Activated CD8-positive, alpha-beta T cell treated with anti-CD3 and anti-CD28 coated beads for 36 hours (primary cell): ENCODE results near the gene TRAPPC6A. TPM values are rescaled to one million over a fixed set of nuclear protein-coding genes. Genes with fewer than 3 reads are reported as not detected.

Experiments used
- ATAC-seq: fragments of 200-7000 bp; cut with Tn5 transposase; one replicate; pipeline ENCODE4 v1.10.0; 2021; ENCODE audit warnings: mild to moderate bottlenecking, moderate library complexity
- CTCF ChIA-PET: fragments of 350-600 bp; sonication (Branson Sonifier 250); formaldehyde crosslinking; loops from one replicate; lab custom pipeline; 2021; ENCODE audit warnings: antibody characterized with exemption; lab: Charles Lee
- POLR2A ChIA-PET: fragments of 350-600 bp; sonication (Branson Sonifier 250); formaldehyde crosslinking; loops from one replicate; lab custom pipeline; 2021; ENCODE audit warnings: antibody characterized with exemption; lab: Charles Lee
- DNase-seq: peaks from one replicate; pipeline ENCODE4 v3.0.0-alpha.2; 2020
- H3K27ac Mint-ChIP-seq: one replicate; pipeline ENCODE4 v1.8.0; 2021; ENCODE audit warnings: mild to moderate bottlenecking, mixed read lengths
- H3K27me3 Mint-ChIP-seq: one replicate; pipeline ENCODE4 v1.8.0; 2021; ENCODE audit warnings: mixed read lengths
- H3K36me3 Mint-ChIP-seq: one replicate; pipeline ENCODE4 v1.8.0; 2021; ENCODE audit warnings: low read depth, mixed read lengths
- H3K4me1 Mint-ChIP-seq: one replicate; pipeline ENCODE4 v1.8.0; 2021; ENCODE audit warnings: low read depth, mixed read lengths
- H3K4me3 Mint-ChIP-seq: one replicate; pipeline ENCODE4 v1.8.0; 2021; ENCODE audit warnings: mild to moderate bottlenecking, moderate library complexity, mixed read lengths
- H3K9me3 Mint-ChIP-seq: one replicate; pipeline ENCODE4 v1.8.0; 2021; ENCODE audit warnings: mixed read lengths
- CTCF ChIP-seq: fragments of 200-600 bp; IDR thresholded peaks from one replicate; pipeline ENCODE4 v1.8.0; 2022; ENCODE audit warnings: antibody characterized with exemption, mild to moderate bottlenecking
- intact Hi-C: fragments of 100-400 bp; cut with micrococcal nuclease; formaldehyde crosslinking; loops from one replicate; pipeline ENCODE4 v1.10.0; 2022
- total RNA-seq, 2 experiments: library from RNA; stranded (reverse); gene quantifications; one replicate each; pipeline ENCODE4 v1.2.3, GENCODE V29; 2021

TRAPPC6A gene
- total RNA-seq, 2 experiments from 2014 or later = 27.3 to 28.8 TPM

- Mint-ChIP-seq H3K4me1 (no peaks in the 10 kb centered on the region), H3K4me3 (no peak overlapping the region), H3K27ac (no peak overlapping the region), H3K9me3 (no peaks in the 10 kb centered on the region), H3K36me3 (no peaks in the 10 kb centered on the region), H3K27me3 (peaks cover 40% of the 10 kb centered on the region)
- ATAC-seq (no peak), DNase-seq (no peak)
- POLR2A ChIA-PET = no interaction called here
- CTCF ChIA-PET = no interaction called here
- TF ChIP-seq CTCF = no peak
- intact Hi-C loops = no loop called here
Measured at GRCh38 chr19:45218426-45218825, 40.4 kb upstream of the TRAPPC6A start.

GRCh38 chr19:45217957-45218334 is 39.9 kb upstream of the TRAPPC6A start:
- no peaks in the 10 kb centered on the region for H3K9me3 Mint-ChIP-seq
- no peak for TF ChIP-seq CTCF
- no peaks in the 10 kb centered on the region for H3K4me1 Mint-ChIP-seq
- DNase-seq = no peak
- POLR2A ChIA-PET = no interaction called here
- intact Hi-C loops = no loop called here
- H3K36me3 Mint-ChIP-seq = no peaks in the 10 kb centered on the region
- peaks cover 40% of the 10 kb centered on the region for H3K27me3 Mint-ChIP-seq
- no peak overlapping the region for H3K4me3 Mint-ChIP-seq
- no peak overlapping the region for H3K27ac Mint-ChIP-seq
- no peak for ATAC-seq
- CTCF ChIA-PET = no interaction called here

GRCh38 chr19:45217193-45217956 is 39.3 kb upstream of the TRAPPC6A start:
- Mint-ChIP-seq H3K36me3 (no peaks in the 10 kb centered on the region), H3K27ac (no peak overlapping the region), H3K4me1 (no peaks in the 10 kb centered on the region), H3K4me3 (no peak overlapping the region), H3K27me3 (peaks cover 37% of the 10 kb centered on the region), H3K9me3 (no peaks in the 10 kb centered on the region)
- no peak for TF ChIP-seq CTCF
- DNase-seq (no peak), ATAC-seq (no peak)
- intact Hi-C loops = no loop called here
- ChIA-PET POLR2A (interaction anchor here (0.9 kb wide), 1 partner anchor 425 kb away, joined by 3 read pairs; no protein-coding TSS in a partner anchor), CTCF (interaction anchor here (1.3 kb wide), 1 partner anchor 31 kb away, joined by 5 read pairs; no protein-coding TSS in a partner anchor)

- ATAC-seq (no peak), DNase-seq (no peak)
- no peak overlapping the region for H3K4me3 Mint-ChIP-seq
- CTCF ChIA-PET = interaction anchor here (1.3 kb wide), 1 partner anchor 31 kb away, joined by 5 read pairs; no protein-coding TSS in a partner anchor
- H3K36me3 Mint-ChIP-seq = no peaks in the 10 kb centered on the region
- POLR2A ChIA-PET = interaction anchor here (0.9 kb wide), 1 partner anchor 426 kb away, joined by 3 read pairs; no protein-coding TSS in a partner anchor
- intact Hi-C loops = no loop called here
- no peaks in the 10 kb centered on the region for H3K4me1 Mint-ChIP-seq
- peaks cover 37% of the 10 kb centered on the region for H3K27me3 Mint-ChIP-seq
- H3K27ac Mint-ChIP-seq = no peak overlapping the region
- no peak for TF ChIP-seq CTCF
- H3K9me3 Mint-ChIP-seq = no peaks in the 10 kb centered on the region
Measured at GRCh38 chr19:45216667-45217066, 38.6 kb upstream of the TRAPPC6A start.

- Mint-ChIP-seq H3K4me1 (no peaks in the 10 kb centered on the region), H3K9me3 (no peaks in the 10 kb centered on the region), H3K27me3 (peaks cover 38% of the 10 kb centered on the region), H3K36me3 (no peaks in the 10 kb centered on the region), H3K4me3 (no peak overlapping the region), H3K27ac (no peak overlapping the region)
- ATAC-seq (no peak), DNase-seq (no peak)
- CTCF ChIA-PET = interaction anchor here (1.4 kb wide), 1 partner anchor 123 kb away, joined by 5 read pairs; no protein-coding TSS in a partner anchor
- TF ChIP-seq CTCF = no peak
- POLR2A ChIA-PET = no interaction called here
- intact Hi-C loops = no loop called here
Measured at GRCh38 chr19:45215391-45216191, 37.6 kb upstream of the TRAPPC6A start.
